Natural killer cell treated with Interleukin-12 subunit alpha and Interleukin-12 subunit beta and Interleukin-15 and Interleukin-18, amount 100 ng/mL, for 72 hours (primary cell): Measurements from ENCODE around the gene APC. TPM values are rescaled to one million over a fixed set of nuclear protein-coding genes. Genes with fewer than 3 reads are reported as not detected.

Experiments used
- ATAC-seq, 2 donors: fragments of 150-1000 bp; cut with Tn5 transposase in 1 of 2; sonication (Bioruptor Pico), chemical (Tn5 transposase) in 1 of 2; 2 replicates each; pipeline ENCODE4 v1.10.0; 2021
- DNase-seq: peaks from one replicate; pipeline ENCODE4 v3.0.0; 2022; ENCODE audit warnings: low spot score
- H3K27ac Mint-ChIP-seq, 2 donors: 1 replicate in 1 of 2; 2 replicates in 1 of 2; pipeline ENCODE4 v1.8.0; 2022; ENCODE audit warnings: mixed read lengths in 2 of 2, mild to moderate bottlenecking in 1 of 2, moderate library complexity in 1 of 2
- H3K27me3 Mint-ChIP-seq, 2 donors: 1 replicate in 1 of 2; 2 replicates in 1 of 2; pipeline ENCODE4 v1.8.0; 2022; ENCODE audit warnings: mixed read lengths in 2 of 2
- H3K36me3 Mint-ChIP-seq: one replicate; pipeline ENCODE4 v1.8.0; 2022; ENCODE audit warnings: mixed read lengths
- H3K4me1 Mint-ChIP-seq, 2 donors: 1 replicate in 1 of 2; 2 replicates in 1 of 2; pipeline ENCODE4 v1.8.0; 2022; ENCODE audit warnings: low read depth in 2 of 2, mixed read lengths in 2 of 2, mild to moderate bottlenecking in 1 of 2
- H3K4me3 Mint-ChIP-seq: one replicate; pipeline ENCODE4 v1.8.0; 2022; ENCODE audit warnings: mixed read lengths
- H3K9me3 Mint-ChIP-seq: 2 replicates; pipeline ENCODE4 v1.8.0; 2022; ENCODE audit warnings: mixed read lengths
- total RNA-seq, 2 donors: library from RNA; stranded (reverse); gene quantifications; one replicate each; pipeline ENCODE4 v1.2.3, GENCODE V29; 2022

APC gene
- total RNA-seq, 2 donors from 2014 or later = 31.8 to 38.5 TPM

DNA sequence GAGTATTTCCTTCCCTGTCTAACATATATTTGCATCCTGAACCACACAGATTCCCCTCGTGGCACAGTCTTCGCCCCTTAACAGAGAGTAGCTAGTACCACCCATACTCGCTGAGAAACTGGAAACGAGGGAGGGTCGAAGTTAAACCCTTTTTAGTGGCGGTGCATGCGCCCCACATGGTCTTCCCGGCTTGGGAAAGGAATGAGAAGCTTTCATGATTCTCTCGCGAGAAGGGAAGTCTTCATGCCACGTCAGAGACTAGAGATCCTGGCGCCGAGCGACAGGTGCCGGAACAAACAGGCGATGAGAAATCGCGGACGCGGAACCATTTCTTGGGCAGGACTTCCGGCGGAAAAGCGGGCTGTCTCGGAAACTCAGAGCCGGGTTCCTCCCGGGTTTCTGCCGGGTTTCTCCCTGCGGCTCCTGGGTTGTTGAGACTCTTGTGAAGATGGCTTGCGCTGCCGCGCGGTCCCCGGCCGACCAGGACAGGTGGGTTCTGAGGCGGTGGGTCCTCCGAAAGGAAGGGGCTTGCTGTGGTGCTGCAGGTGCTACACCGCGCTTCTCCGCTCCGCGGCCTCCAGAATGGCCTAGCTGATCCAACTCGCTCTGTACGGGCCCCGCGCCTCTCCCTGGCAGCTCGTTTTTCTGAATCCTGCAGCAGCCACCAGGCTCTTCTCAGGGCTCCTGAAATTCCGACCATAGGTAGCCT lies 123.4 kb downstream of the APC start, which contains the start of gene SRP19:
Gene SRP19 (plus strand): TSS at position 359 of the 709 bp plus-strand sequence. CDS start 90 bp downstream, at position 449.
- H3K9me3 Mint-ChIP-seq = peaks cover 3% of the 10 kb centered on the region
- peak within 1 kb of the TSS; percentile 97 for H3K4me3 Mint-ChIP-seq

GRCh38 chr5:112861638-112861985 lies 123.9 kb downstream of the APC start:
- Mint-ChIP-seq H3K27ac (peak overlapping the region; percentile 93 to 98), H3K36me3 (peaks cover 24% of the 10 kb centered on the region), H3K4me3 (peak overlapping the region; percentile 97), H3K4me1 (peaks cover 28 to 35% of the 10 kb centered on the region in 2 donors), H3K9me3 (peaks cover 3% of the 10 kb centered on the region), H3K27me3 (peaks cover 9 to 10% of the 10 kb centered on the region in 2 donors)
- no peak for ATAC-seq
- DNase-seq = no peak

More for the DNA sequence above, 123.4 kb downstream of the APC start, which contains the start of gene SRP19:
- Mint-ChIP-seq H3K36me3 (peaks cover 24% of the 10 kb centered on the region), H3K27ac (peak within 1 kb of the TSS; percentile 93 to 98), H3K27me3 (peaks cover 14 to 15% of the 10 kb centered on the region in 2 donors), H3K4me1 (peaks cover 27 to 35% of the 10 kb centered on the region in 2 donors)
- ATAC-seq = peak; percentile 96 to 97
- DNase-seq = peak; percentile 93

DNA sequence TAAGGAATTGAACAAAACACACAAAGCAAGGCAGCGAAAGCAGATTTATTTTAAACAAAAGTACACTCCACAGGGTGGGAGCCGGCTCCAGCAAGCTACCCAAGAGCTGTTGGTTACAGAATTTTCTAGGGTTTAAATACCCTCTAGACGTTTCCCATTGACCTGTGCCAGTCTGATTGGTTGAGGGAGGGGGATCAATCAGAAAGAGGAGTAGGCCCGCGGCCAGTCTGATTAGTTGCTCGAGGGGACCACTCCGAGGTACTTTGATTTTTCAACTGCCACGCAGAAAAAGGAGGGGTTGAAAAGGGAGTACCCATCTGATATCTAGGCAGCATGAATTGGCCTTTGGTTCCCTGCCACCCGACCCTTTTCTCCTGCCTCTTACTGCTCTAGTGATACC lies 124.4 kb downstream of the APC start:
- peaks cover 31 to 35% of the 10 kb centered on the region in 2 donors for H3K4me1 Mint-ChIP-seq
- peaks cover 25% of the 10 kb centered on the region for H3K36me3 Mint-ChIP-seq
- peaks cover 8 to 9% of the 10 kb centered on the region in 2 donors for H3K27me3 Mint-ChIP-seq
- no peak for DNase-seq
- peak overlapping the region; percentile 97 for H3K4me3 Mint-ChIP-seq
- no peak for ATAC-seq
- H3K9me3 Mint-ChIP-seq = peaks cover 3% of the 10 kb centered on the region
- peak overlapping the region; percentile 93 to 98 for H3K27ac Mint-ChIP-seq

DNA sequence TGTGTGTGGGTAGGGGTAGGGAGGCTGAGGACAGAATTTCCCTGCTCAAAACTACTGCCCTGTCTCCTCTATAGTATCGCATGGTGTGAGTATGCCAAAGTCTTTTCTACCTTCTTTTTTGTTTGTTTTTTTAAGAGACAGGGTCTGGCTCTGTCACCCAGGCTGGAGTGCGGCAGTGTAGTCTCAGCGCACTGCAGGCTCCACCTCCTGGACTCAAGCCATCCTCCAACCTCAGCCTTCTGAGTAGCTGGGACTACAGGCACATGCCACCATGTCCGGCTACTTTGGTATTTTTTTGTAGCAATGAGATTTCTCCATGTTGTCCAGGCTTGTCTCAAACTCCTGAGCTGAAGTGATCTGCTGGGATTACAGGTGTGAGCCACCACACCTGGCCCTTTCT lies 125.9 kb downstream of the APC start:
- H3K4me1 Mint-ChIP-seq = peaks cover 34 to 35% of the 10 kb centered on the region in 2 donors
- peaks cover 0 to 3% of the 10 kb centered on the region in 2 donors for H3K27me3 Mint-ChIP-seq
- H3K36me3 Mint-ChIP-seq = peaks cover 30% of the 10 kb centered on the region
- peak overlapping the region; percentile 97 for H3K4me3 Mint-ChIP-seq
- H3K27ac Mint-ChIP-seq = peak overlapping the region; percentile 61 to 98
- DNase-seq = no peak
- peaks cover 3% of the 10 kb centered on the region for H3K9me3 Mint-ChIP-seq
- ATAC-seq = no peak

DNA sequence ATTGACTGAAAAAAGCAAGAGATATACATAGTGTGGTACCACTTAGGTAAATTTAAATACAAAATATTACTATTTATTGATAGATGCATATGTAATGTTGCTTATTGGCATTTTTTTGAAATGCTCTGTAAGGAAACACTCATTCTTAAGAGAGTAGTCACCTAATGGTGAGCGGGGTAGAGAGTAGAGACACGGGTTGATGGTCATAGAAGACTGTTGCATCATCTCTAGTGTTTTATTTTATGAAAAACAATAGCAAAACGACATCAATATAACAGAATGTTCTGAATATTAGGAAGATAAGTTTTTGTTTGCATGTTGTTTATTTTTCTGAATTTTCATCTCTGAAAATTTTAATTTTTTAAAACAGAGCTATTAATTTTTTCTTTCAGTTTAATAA lies 127.4 kb downstream of the APC start:
- no peak for DNase-seq
- no peaks in the 10 kb centered on the region for H3K27me3 Mint-ChIP-seq
- H3K4me3 Mint-ChIP-seq = no peak overlapping the region
- no peaks in the 10 kb centered on the region for H3K9me3 Mint-ChIP-seq
- H3K4me1 Mint-ChIP-seq = peaks cover 34 to 45% of the 10 kb centered on the region in 2 donors
- H3K36me3 Mint-ChIP-seq = peaks cover 36% of the 10 kb centered on the region
- no peak overlapping the region for H3K27ac Mint-ChIP-seq
- no peak for ATAC-seq

DNA sequence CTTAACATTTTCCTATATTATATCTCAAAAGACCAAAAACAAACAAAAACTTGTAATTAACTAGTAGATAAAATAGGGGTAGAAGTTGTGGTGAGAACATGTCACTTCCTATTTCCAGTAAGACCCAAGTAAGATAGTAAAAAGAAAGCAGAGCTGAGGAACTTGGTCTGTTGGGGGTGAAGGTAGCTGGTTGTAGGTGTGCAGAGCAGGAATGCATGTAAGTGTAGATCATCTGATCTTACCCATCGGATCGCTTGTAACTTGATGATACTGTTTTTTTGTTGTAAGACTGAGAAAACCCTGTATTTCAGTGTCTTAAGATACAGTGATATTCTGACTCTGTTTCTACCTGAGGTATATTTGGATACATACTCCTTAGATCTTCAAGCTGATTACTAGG lies 129.1 kb downstream of the APC start:
- peak overlapping the region; percentile 56 to 77 for H3K27ac Mint-ChIP-seq
- peaks cover 32 to 38% of the 10 kb centered on the region in 2 donors for H3K4me1 Mint-ChIP-seq
- no peaks in the 10 kb centered on the region for H3K27me3 Mint-ChIP-seq
- no peak for DNase-seq
- H3K4me3 Mint-ChIP-seq = no peak overlapping the region
- no peak for ATAC-seq
- no peaks in the 10 kb centered on the region for H3K9me3 Mint-ChIP-seq
- H3K36me3 Mint-ChIP-seq = peaks cover 32% of the 10 kb centered on the region

DNA sequence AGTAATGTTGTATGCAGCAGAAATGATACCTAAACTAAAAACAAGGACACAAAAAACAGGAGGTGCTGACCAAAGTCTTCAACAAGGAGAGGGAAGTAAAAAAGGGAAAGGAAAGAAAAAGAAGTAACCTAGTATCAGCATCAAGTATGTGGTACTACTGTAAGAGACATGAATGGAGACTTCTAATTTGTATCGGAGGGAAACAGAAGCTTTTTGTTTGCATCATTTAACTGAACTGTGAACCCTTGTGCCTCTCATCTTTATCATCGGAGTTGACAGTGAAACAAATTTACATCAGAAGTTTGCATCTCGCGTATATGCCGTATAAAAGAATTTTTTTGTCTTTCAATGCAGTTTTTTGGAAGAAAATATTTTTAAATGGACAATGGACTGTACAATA lies 129.7 kb downstream of the APC start:
- Mint-ChIP-seq H3K9me3 (no peaks in the 10 kb centered on the region), H3K36me3 (peaks cover 30% of the 10 kb centered on the region), H3K27ac (peak overlapping the region; percentile 56 to 77), H3K4me1 (peaks cover 30 to 32% of the 10 kb centered on the region in 2 donors), H3K4me3 (no peak overlapping the region), H3K27me3 (no peaks in the 10 kb centered on the region)
- ATAC-seq (no peak), DNase-seq (no peak)

- H3K4me1 Mint-ChIP-seq = peaks cover 13 to 18% of the 10 kb centered on the region in 2 donors
- H3K36me3 Mint-ChIP-seq = peaks cover 18% of the 10 kb centered on the region
- H3K4me3 Mint-ChIP-seq = no peak overlapping the region
- no peak for DNase-seq
- no peak for ATAC-seq
- H3K27ac Mint-ChIP-seq = peak overlapping the region in 1 of 2 donors; percentile 22
- no peaks in the 10 kb centered on the region for H3K9me3 Mint-ChIP-seq
- H3K27me3 Mint-ChIP-seq = no peaks in the 10 kb centered on the region
Measured at GRCh38 chr5:112869948-112870347, 132.3 kb downstream of the APC start.

DNA sequence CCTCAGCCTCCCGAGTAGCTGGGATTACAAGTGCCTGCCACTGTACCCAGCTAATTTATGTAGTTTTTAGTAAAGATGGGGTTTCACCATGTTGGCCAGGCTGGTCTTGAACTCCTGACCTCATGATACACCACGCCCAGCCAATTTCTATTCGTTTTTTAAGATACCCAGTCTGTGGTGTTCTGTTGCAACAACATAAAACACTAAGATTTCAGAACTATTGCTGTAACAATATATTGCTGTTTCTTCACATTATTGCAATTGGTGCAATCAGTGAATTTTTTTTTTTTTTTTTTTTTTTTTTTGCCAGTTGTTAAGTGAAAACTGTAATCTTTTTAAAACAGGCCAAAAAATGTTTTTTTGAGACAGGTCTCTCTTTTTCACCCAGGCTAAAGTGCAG lies 133.3 kb downstream of the APC start:
- Mint-ChIP-seq H3K4me1 (peaks cover 13 to 18% of the 10 kb centered on the region in 2 donors), H3K36me3 (peaks cover 18% of the 10 kb centered on the region), H3K27ac (peak overlapping the region in 1 of 2 donors; percentile 71), H3K4me3 (no peak overlapping the region), H3K27me3 (no peaks in the 10 kb centered on the region), H3K9me3 (no peaks in the 10 kb centered on the region)
- DNase-seq (no peak), ATAC-seq (no peak)

- no peaks in the 10 kb centered on the region for H3K9me3 Mint-ChIP-seq
- no peak for ATAC-seq
- no peak overlapping the region for H3K27ac Mint-ChIP-seq
- no peak overlapping the region for H3K4me3 Mint-ChIP-seq
- H3K27me3 Mint-ChIP-seq = no peaks in the 10 kb centered on the region
- peaks cover 17 to 22% of the 10 kb centered on the region in 2 donors for H3K4me1 Mint-ChIP-seq
- peaks cover 22% of the 10 kb centered on the region for H3K36me3 Mint-ChIP-seq
- no peak for DNase-seq
Measured at GRCh38 chr5:112876362-112876761, 138.7 kb downstream of the APC start.

GRCh38 chr5:112878101-112878500 lies 140.4 kb downstream of the APC start:
- no peaks in the 10 kb centered on the region for H3K27me3 Mint-ChIP-seq
- peaks cover 12 to 24% of the 10 kb centered on the region in 2 donors for H3K4me1 Mint-ChIP-seq
- peaks cover 17% of the 10 kb centered on the region for H3K36me3 Mint-ChIP-seq
- DNase-seq (no peak), ATAC-seq (no peak)
- peak overlapping the region; percentile 58 to 60 for H3K27ac Mint-ChIP-seq
- no peaks in the 10 kb centered on the region for H3K9me3 Mint-ChIP-seq
- no peak overlapping the region for H3K4me3 Mint-ChIP-seq

GRCh38 chr5:112878760-112879159 lies 141.1 kb downstream of the APC start:
- Mint-ChIP-seq H3K36me3 (peaks cover 17% of the 10 kb centered on the region), H3K9me3 (no peaks in the 10 kb centered on the region), H3K4me1 (peaks cover 12 to 24% of the 10 kb centered on the region in 2 donors), H3K4me3 (peak overlapping the region; percentile 28), H3K27me3 (no peaks in the 10 kb centered on the region), H3K27ac (peak overlapping the region; percentile 58 to 81)
- DNase-seq (no peak), ATAC-seq (no peak)

DNA sequence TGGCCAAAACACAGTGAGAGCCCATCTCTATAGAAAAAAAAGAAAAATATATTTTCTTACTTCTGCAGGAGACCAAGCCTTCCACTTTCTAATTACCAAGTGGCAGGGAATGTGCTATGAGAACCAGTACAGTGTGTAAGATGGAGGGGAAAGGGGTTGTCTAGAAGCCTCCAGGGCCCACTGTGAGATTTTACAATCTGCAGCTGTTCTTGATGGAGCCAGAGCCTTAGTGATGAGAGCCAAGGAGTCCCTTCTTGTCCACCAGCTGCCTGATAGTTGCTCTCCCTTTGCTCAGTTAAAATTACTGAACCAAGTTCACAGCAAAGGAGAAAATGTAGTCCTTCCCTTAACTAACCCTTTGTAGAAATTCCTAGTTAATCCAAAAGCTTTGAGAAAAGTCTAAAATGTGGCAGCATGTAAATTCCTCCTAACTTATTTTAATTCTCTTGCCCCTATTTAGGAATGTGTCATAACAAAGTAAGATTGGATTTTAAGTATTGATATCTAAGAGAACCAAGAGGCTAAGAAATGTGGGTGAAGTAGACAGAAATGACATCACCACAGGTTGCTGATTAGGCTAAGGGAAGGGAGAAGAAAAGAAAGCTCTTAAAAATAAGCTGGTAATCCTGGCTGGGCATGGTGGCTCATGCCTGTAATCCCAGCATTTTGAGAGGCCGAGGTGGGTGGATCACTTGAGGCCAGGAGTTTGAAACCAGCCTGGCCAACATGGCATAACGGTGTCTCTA lies 142.7 kb downstream of the APC start:
- H3K36me3 Mint-ChIP-seq = peaks cover 17% of the 10 kb centered on the region
- DNase-seq = no peak
- peaks cover 12 to 24% of the 10 kb centered on the region in 2 donors for H3K4me1 Mint-ChIP-seq
- H3K4me3 Mint-ChIP-seq = no peak overlapping the region
- no peaks in the 10 kb centered on the region for H3K9me3 Mint-ChIP-seq
- H3K27ac Mint-ChIP-seq = peak overlapping the region in 1 of 2 donors; percentile 57
- no peak for ATAC-seq
- no peaks in the 10 kb centered on the region for H3K27me3 Mint-ChIP-seq

DNA sequence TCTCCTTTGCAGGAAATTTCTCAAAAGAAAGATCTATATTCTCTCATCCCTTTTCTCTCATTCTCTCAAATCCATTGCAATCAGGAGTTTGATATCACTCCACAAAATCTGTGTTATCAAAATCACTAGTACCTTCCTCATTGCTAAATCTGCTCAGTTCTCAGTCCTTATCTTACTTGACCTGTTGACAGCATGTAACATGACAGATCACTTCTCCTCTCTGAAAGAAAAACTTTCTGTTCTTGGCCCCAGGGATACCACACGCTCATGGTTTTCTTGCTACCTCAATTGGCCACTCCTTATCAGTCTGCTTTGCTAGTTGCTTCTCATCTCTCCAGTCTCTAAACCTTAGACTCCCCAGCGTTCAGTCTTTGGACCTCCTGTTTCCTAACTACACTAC lies 145.5 kb downstream of the APC start:
- H3K27ac Mint-ChIP-seq = no peak overlapping the region
- H3K9me3 Mint-ChIP-seq = no peaks in the 10 kb centered on the region
- no peaks in the 10 kb centered on the region for H3K27me3 Mint-ChIP-seq
- H3K4me1 Mint-ChIP-seq = peaks cover 14 to 28% of the 10 kb centered on the region in 2 donors
- peaks cover 12% of the 10 kb centered on the region for H3K36me3 Mint-ChIP-seq
- no peak for DNase-seq
- H3K4me3 Mint-ChIP-seq = no peak overlapping the region
- ATAC-seq = no peak
